Stimulated activated CD8-positive, alpha-beta memory T cell treated with anti-CD3 and anti-CD28 coated beads, Interleukin-2, amount 100 ng/mL, for 48 hours (primary cell): Measurements from ENCODE around the gene ASGR2.

Experiments used
- DNase-seq, 2 donors: peaks; one replicate each; pipeline ENCODE4 v3.0.0-alpha.2; 2020; ENCODE audit warnings: low read depth in 2 of 2

ASGR2 gene

GRCh38 chr17:7060165-7060891, 54.3 kb downstream of the ASGR2 start:
- no peak for DNase-seq

GRCh38 chr17:7058831-7059447, 55.7 kb downstream of the ASGR2 start:
- DNase-seq = no peak

DNA sequence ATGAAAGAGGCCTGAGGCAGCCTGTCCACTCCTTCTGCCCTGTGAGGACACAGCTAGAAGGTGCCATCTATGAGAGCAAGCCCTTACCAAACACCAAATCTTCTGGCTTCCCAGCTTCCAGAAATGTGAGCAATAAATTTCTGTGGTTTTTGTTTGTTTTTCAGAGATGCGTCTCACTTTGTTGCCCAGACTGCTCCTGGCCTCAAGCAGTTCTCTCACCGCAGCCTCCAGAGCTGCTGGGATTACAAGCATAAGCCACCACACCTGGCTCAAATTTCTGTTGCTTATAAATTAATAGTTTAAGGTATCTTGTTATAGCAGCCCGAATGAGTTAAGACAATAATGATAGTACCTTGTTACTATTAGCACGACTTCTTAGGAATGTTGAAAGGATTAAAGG, 58.2 kb downstream of the ASGR2 start:
- no peak for DNase-seq
